ENCODE data around the gene TULP1. TPM values are rescaled to one million over a fixed set of nuclear protein-coding genes. Genes with fewer than 3 reads are reported as not detected.

The TULP1 gene
- total RNA-seq, 1 experiment from 2014 or later: not detected

DNA sequence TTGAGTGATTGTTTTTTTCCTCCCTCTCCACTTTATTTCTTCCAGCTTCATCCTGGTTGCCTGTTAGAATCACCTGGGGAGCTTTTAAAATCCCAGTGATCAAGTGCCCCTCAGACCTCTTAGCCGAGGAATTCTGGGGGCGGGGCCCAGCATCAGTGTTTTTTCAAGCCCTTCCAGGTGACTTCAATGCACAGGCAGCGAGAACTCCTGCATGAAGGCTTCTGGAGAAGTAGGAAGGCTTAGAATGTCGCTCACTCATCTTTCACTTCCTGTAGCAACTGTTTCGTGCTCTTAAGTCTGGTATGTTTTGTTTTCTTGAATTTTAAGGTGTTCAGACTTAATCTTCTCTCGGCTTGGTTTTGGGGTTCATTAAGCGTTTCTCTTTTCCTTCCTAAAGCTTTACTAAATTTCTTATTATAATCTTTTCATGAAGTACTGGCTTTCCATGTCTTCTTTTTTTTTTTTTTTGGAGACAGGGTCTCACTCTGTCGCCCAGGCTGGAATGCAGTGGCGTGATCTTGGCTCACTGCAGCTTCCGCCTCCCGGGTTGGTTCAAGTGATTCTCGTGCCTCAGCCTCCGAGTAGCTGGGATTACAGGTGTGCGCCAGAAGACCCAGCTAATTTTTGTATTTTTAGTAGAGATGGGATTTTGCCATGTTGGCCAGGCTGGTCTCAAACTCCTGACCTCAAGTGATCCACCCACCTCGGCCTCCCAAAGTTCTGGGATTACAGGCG is 30.9 kb upstream of the TULP1 start:
- ChIA-PET POLR2A (interaction anchor here (0.7 kb wide), 2 partner anchors 56 to 267 kb away, joined by 3 read pairs; no protein-coding TSS in a partner anchor), CTCF (interaction anchor here (1.0 to 1.1 kb wide), 2 partner anchors 17 to 21 kb away, joined by 3 to 4 read pairs; no protein-coding TSS in a partner anchor), RAD21 (ENCODE audit: low non-redundant PET in 1 of 2, low total read pairs in 2 of 2, uncharacterized antibody in 2 of 2, unreplicated experiment in 2 of 2) (no interaction called here)
- Histone ChIP-seq H3K9ac (ENCODE audit: low read length) (no peak overlapping the region), H3K36me3 (ENCODE audit: control insufficient read depth in 1 of 2, insufficient read depth in 2 of 2, low read length in 2 of 2) (no peaks in the 10 kb centered on the region), H3K27me3 (ENCODE audit: insufficient read depth, low read length) (no peaks in the 10 kb centered on the region), H3K4me1 (ENCODE audit: control insufficient read depth in 1 of 2, insufficient read depth in 2 of 2, low read length in 2 of 2) (peaks cover 0 to 3% of the 10 kb centered on the region in 2 experiments; a peak in 1 of 4 replicates), H3K9me2 (ENCODE audit: insufficient read depth) (no peaks in the 10 kb centered on the region), H3K79me2 (ENCODE audit: insufficient read depth, low read length) (no peaks in the 10 kb centered on the region), H2AFZ (ENCODE audit: low read depth, low read length, poor library complexity, severe bottlenecking) (peak overlapping the region; percentile 86), H3K4me3 (replicated peaks in 1 of 2; ENCODE audit: low read depth in 1 of 2, low read length in 2 of 2) (no peak overlapping the region), H3K9me3 (ENCODE audit: control insufficient read depth in 1 of 2, insufficient read depth in 1 of 2, low read depth in 1 of 2, low read length in 2 of 2) (no peaks in the 10 kb centered on the region), H3K27ac (ENCODE audit: low read depth, low read length) (no peak overlapping the region), H3K4me2 (ENCODE audit: low read length) (no peak overlapping the region), H4K20me1 (ENCODE audit: insufficient read depth) (no peaks in the 10 kb centered on the region)
- intact Hi-C loops (cut with micrococcal nuclease): no loop called here
- TF ChIP-seq, protein P1, sequence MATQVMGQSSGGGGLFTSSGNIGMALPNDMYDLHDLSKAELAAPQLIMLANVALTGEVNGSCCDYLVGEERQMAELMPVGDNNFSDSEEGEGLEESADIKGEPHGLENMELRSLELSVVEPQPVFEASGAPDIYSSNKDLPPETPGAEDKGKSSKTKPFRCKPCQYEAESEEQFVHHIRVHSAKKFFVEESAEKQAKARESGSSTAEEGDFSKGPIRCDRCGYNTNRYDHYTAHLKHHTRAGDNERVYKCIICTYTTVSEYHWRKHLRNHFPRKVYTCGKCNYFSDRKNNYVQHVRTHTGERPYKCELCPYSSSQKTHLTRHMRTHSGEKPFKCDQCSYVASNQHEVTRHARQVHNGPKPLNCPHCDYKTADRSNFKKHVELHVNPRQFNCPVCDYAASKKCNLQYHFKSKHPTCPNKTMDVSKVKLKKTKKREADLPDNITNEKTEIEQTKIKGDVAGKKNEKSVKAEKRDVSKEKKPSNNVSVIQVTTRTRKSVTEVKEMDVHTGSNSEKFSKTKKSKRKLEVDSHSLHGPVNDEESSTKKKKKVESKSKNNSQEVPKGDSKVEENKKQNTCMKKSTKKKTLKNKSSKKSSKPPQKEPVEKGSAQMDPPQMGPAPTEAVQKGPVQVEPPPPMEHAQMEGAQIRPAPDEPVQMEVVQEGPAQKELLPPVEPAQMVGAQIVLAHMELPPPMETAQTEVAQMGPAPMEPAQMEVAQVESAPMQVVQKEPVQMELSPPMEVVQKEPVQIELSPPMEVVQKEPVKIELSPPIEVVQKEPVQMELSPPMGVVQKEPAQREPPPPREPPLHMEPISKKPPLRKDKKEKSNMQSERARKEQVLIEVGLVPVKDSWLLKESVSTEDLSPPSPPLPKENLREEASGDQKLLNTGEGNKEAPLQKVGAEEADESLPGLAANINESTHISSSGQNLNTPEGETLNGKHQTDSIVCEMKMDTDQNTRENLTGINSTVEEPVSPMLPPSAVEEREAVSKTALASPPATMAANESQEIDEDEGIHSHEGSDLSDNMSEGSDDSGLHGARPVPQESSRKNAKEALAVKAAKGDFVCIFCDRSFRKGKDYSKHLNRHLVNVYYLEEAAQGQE (IDR thresholded peaks at IDR 0.05; ENCODE audit: low read depth): no peak
- TF ChIP-seq RAD21 (IDR thresholded peaks at IDR 0.05; ENCODE audit: low read depth) (no peak), JUND (IDR thresholded peaks at IDR 0.05) (no peak), CTCF (IDR thresholded peaks at IDR 0.05 in 2 of 3, conservative IDR thresholded peaks at IDR 0.05 in 1 of 3; ENCODE audit: borderline replicate concordance in 1 of 3, insufficient read depth in 1 of 3, low read depth in 2 of 3, low read length in 2 of 3) (no peak), POLR2A (IDR thresholded peaks at IDR 0.05; ENCODE audit: borderline replicate concordance, extremely low read depth, insufficient read depth, insufficient read length) (no peak), EGR1 (IDR thresholded peaks at IDR 0.05; ENCODE audit: low read depth) (no peak), EZH2phosphoT487 (IDR thresholded peaks at IDR 0.05; ENCODE audit: borderline replicate concordance) (no peak), SIN3A (IDR thresholded peaks at IDR 0.05; ENCODE audit: low read depth) (no peak), SRF (IDR thresholded peaks at IDR 0.05; ENCODE audit: low read depth) (no peak), FOSL1 (IDR thresholded peaks at IDR 0.05; ENCODE audit: low read depth) (no peak), TCF7L2 (IDR thresholded peaks at IDR 0.05; ENCODE audit: borderline replicate concordance, extremely low read depth, insufficient read depth, insufficient read length) (no peak), POLR2AphosphoS5 (IDR thresholded peaks at IDR 0.05; ENCODE audit: low read depth, low read length) (no peak)
- TF ChIP-seq, protein P2, sequence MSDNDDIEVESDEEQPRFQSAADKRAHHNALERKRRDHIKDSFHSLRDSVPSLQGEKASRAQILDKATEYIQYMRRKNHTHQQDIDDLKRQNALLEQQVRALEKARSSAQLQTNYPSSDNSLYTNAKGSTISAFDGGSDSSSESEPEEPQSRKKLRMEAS (IDR thresholded peaks at IDR 0.05): no peak
- no TSS peak for BruUV-seq (replicated peaks)
- ATAC-seq (no peak), DNase-seq (ENCODE audit: low read depth, low spot score) (no peak)

All from HCT116 (cell line).